ENCODE data around the gene ACOXL. TPM values are rescaled to one million over a fixed set of nuclear protein-coding genes. Genes with fewer than 3 reads are reported as not detected.

The ACOXL gene
- polyA plus RNA-seq, 4 donors, result 0.06 to 0.56 TPM; not detected in 2

- Histone ChIP-seq H3K36me3 (ENCODE audit: control insufficient read depth in 3 of 3, insufficient read depth in 2 of 3, low read depth in 1 of 3, low read length in 3 of 3) (peaks cover 3 to 13% (median 7%) of the 10 kb centered on the region in 3 donors), H3K9me3 (ENCODE audit: control insufficient read depth in 2 of 2, insufficient read depth in 1 of 2, low read depth in 1 of 2, low read length in 1 of 2) (no peaks in the 10 kb centered on the region), H3K27ac (ENCODE audit: low read depth in 1 of 3, low read length in 2 of 3) (peak overlapping the region; percentile 62 to 95 (median 93)), H3K27me3 (ENCODE audit: control insufficient read depth in 3 of 3, insufficient read depth in 3 of 3, low read length in 3 of 3) (peaks cover 0 to 33% (median 7%) of the 10 kb centered on the region in 3 donors), H3K4me1 (ENCODE audit: control insufficient read depth in 3 of 3, insufficient read depth in 2 of 3, low read depth in 1 of 3, low read length in 2 of 3) (peaks cover 0 to 49% (median 4%) of the 10 kb centered on the region in 3 donors), H3K4me3 (ENCODE audit: low read depth in 1 of 3, low read length in 3 of 3) (peak overlapping the region; percentile 81 to 97 (median 81))
- WGBS, 3 donors, result 0 to 1% (median 1%) methylated on average over 63 to 93 of the region's 93 CpGs
- FAIRE-seq (no peak), DNase-seq (peak; percentile 87 to 95)
Measured at GRCh38 chr2:111121828-111122630, 389.7 kb downstream of the ACOXL start.

GRCh38 chr2:111122631-111123421 lies 390.5 kb downstream of the ACOXL start:
- Histone ChIP-seq H3K27me3 (ENCODE audit: control insufficient read depth in 3 of 3, insufficient read depth in 3 of 3, low read length in 3 of 3) (peaks cover 0 to 25% (median 2%) of the 10 kb centered on the region in 3 donors), H3K36me3 (ENCODE audit: control insufficient read depth in 3 of 3, insufficient read depth in 2 of 3, low read depth in 1 of 3, low read length in 3 of 3) (peaks cover 3 to 17% (median 7%) of the 10 kb centered on the region in 3 donors), H3K9me3 (ENCODE audit: control insufficient read depth in 2 of 2, insufficient read depth in 1 of 2, low read depth in 1 of 2, low read length in 1 of 2) (no peaks in the 10 kb centered on the region), H3K4me3 (ENCODE audit: low read depth in 1 of 3, low read length in 3 of 3) (peak overlapping the region; percentile 73 to 81 (median 75)), H3K4me1 (ENCODE audit: control insufficient read depth in 3 of 3, insufficient read depth in 2 of 3, low read depth in 1 of 3, low read length in 2 of 3) (peaks cover 0 to 41% (median 4%) of the 10 kb centered on the region in 3 donors), H3K27ac (ENCODE audit: low read depth in 1 of 3, low read length in 2 of 3) (peak overlapping the region; percentile 65 to 85 (median 82))
- FAIRE-seq (no peak), DNase-seq (peak; percentile 78 to 88)
- WGBS, 3 donors, result 1 to 2% (median 1%) methylated on average over 67 to 92 of the region's 92 CpGs

- peaks cover 0 to 32% (median 0%) of the 10 kb centered on the region in 3 donors for H3K4me1 ChIP-seq (ENCODE audit: control insufficient read depth in 3 of 3, insufficient read depth in 2 of 3, low read depth in 1 of 3, low read length in 2 of 3)
- H3K27me3 ChIP-seq (ENCODE audit: control insufficient read depth in 3 of 3, insufficient read depth in 3 of 3, low read length in 3 of 3), result peaks cover 0 to 16% (median 2%) of the 10 kb centered on the region in 3 donors
- DNase-seq, result peak in 1 of 2 donors; percentile 8
- FAIRE-seq, result no peak
- no peaks in the 10 kb centered on the region for H3K9me3 ChIP-seq (ENCODE audit: control insufficient read depth in 2 of 2, insufficient read depth in 1 of 2, low read depth in 1 of 2, low read length in 1 of 2)
- 79 to 91% (median 88%) methylated on average over 7 of the region's 7 CpGs for WGBS, 3 donors
- peaks cover 3 to 18% (median 7%) of the 10 kb centered on the region in 3 donors for H3K36me3 ChIP-seq (ENCODE audit: control insufficient read depth in 3 of 3, insufficient read depth in 2 of 3, low read depth in 1 of 3, low read length in 3 of 3)
- peak overlapping the region in 1 of 3 donors; percentile 85 for H3K27ac ChIP-seq (ENCODE audit: low read depth in 1 of 3, low read length in 2 of 3)
- H3K4me3 ChIP-seq (ENCODE audit: low read depth in 1 of 3, low read length in 3 of 3), result peak overlapping the region in 1 of 3 donors; percentile 73
Measured at GRCh38 chr2:111123751-111124150, 391.4 kb downstream of the ACOXL start.

DNA sequence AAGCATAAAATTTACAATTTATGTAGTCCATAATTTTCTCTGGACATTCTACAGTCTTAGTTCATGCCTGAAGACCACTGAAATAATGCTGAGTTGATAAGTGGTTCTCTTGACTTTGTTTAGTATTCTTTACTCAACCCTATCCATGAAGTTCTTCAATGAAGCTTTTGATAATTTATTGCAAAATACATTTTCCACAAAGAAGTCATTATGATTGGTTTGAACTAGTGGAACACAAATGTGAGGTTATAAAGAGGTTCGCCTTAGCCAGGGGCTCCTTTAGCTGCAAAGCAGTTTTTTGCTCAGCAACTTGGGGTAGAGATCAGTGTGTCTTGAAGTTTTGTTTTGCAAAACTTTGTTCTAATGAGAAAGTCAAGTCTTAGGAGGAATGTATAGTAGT lies 394.2 kb downstream of the ACOXL start:
- peaks cover 3 to 25% (median 11%) of the 10 kb centered on the region in 3 donors for H3K36me3 ChIP-seq (ENCODE audit: control insufficient read depth in 3 of 3, insufficient read depth in 2 of 3, low read depth in 1 of 3, low read length in 3 of 3)
- H3K9me3 ChIP-seq (ENCODE audit: control insufficient read depth in 2 of 2, insufficient read depth in 1 of 2, low read depth in 1 of 2, low read length in 1 of 2), result no peaks in the 10 kb centered on the region
- FAIRE-seq, result no peak
- H3K27ac ChIP-seq (ENCODE audit: low read depth in 1 of 3, low read length in 2 of 3), result no peak overlapping the region
- H3K27me3 ChIP-seq (ENCODE audit: control insufficient read depth in 3 of 3, insufficient read depth in 3 of 3, low read length in 3 of 3), result no peaks in the 10 kb centered on the region
- no peak for DNase-seq
- no peak overlapping the region for H3K4me3 ChIP-seq (ENCODE audit: low read depth in 1 of 3, low read length in 3 of 3)
- WGBS, 3 donors, result 84 to 97% (median 90%) methylated on average over 1 of the region's 1 CpG
- peaks cover 0 to 17% (median 0%) of the 10 kb centered on the region in 3 donors for H3K4me1 ChIP-seq (ENCODE audit: control insufficient read depth in 3 of 3, insufficient read depth in 2 of 3, low read depth in 1 of 3, low read length in 2 of 3)

DNA sequence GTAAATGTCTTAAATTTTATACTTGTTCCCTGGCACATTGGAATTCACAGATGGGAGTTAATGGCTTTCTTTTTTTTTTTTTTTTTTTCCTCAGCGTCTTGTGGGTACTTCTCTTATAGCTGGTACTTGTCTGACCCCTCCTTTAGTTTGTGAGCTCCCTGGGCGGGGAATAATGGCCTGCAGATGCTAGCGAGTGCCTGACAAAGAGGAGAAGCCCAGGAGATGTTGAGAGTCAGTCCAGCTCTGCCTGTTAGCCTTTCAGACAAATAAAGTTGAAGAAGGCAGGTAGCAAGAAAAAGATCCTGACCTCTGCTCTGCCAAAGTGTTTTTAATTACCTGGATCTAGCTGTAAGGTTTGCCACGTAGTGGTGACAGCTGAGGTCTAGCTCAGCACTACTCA lies 395.0 kb downstream of the ACOXL start:
- Histone ChIP-seq H3K27ac (ENCODE audit: low read depth in 1 of 3, low read length in 2 of 3) (no peak overlapping the region), H3K9me3 (ENCODE audit: control insufficient read depth in 2 of 2, insufficient read depth in 1 of 2, low read depth in 1 of 2, low read length in 1 of 2) (no peaks in the 10 kb centered on the region), H3K4me1 (ENCODE audit: control insufficient read depth in 3 of 3, insufficient read depth in 2 of 3, low read depth in 1 of 3, low read length in 2 of 3) (peaks cover 0 to 17% (median 0%) of the 10 kb centered on the region in 3 donors), H3K27me3 (ENCODE audit: control insufficient read depth in 3 of 3, insufficient read depth in 3 of 3, low read length in 3 of 3) (no peaks in the 10 kb centered on the region), H3K4me3 (ENCODE audit: low read depth in 1 of 3, low read length in 3 of 3) (no peak overlapping the region), H3K36me3 (ENCODE audit: control insufficient read depth in 3 of 3, insufficient read depth in 2 of 3, low read depth in 1 of 3, low read length in 3 of 3) (peaks cover 3 to 25% (median 14%) of the 10 kb centered on the region in 3 donors)
- FAIRE-seq (no peak), DNase-seq (no peak)
- WGBS, 3 donors, result 66 to 81% (median 76%) methylated on average over 4 of the region's 4 CpGs

DNA sequence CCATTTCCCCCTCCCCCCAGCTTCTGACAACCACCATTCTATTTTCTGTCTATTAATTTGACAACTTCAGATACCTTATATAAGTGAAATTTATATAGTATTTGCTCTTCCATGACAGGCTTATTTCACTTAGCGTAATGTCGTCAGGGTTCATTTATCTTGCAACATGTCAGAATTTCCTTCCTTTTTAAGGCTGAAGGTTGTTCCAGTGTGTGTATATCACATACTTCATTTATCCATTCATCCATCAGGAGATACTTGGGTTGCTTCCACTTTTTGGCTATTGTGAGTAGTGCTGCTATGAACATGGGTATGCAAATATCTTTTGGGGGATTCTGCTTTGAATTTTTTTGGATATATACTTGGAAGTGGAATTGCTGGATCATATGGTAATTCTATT lies 395.7 kb downstream of the ACOXL start:
- Histone ChIP-seq H3K4me3 (ENCODE audit: low read depth in 1 of 3, low read length in 3 of 3) (no peak overlapping the region), H3K9me3 (ENCODE audit: control insufficient read depth in 2 of 2, insufficient read depth in 1 of 2, low read depth in 1 of 2, low read length in 1 of 2) (no peaks in the 10 kb centered on the region), H3K4me1 (ENCODE audit: control insufficient read depth in 3 of 3, insufficient read depth in 2 of 3, low read depth in 1 of 3, low read length in 2 of 3) (peaks cover 0 to 17% (median 0%) of the 10 kb centered on the region in 3 donors), H3K36me3 (ENCODE audit: control insufficient read depth in 3 of 3, insufficient read depth in 2 of 3, low read depth in 1 of 3, low read length in 3 of 3) (peaks cover 3 to 25% (median 14%) of the 10 kb centered on the region in 3 donors), H3K27me3 (ENCODE audit: control insufficient read depth in 3 of 3, insufficient read depth in 3 of 3, low read length in 3 of 3) (no peaks in the 10 kb centered on the region), H3K27ac (ENCODE audit: low read depth in 1 of 3, low read length in 2 of 3) (no peak overlapping the region)
- 90 to 98% (median 93%) methylated on average over 2 of the region's 2 CpGs for WGBS, 3 donors
- FAIRE-seq (no peak), DNase-seq (no peak)

DNA sequence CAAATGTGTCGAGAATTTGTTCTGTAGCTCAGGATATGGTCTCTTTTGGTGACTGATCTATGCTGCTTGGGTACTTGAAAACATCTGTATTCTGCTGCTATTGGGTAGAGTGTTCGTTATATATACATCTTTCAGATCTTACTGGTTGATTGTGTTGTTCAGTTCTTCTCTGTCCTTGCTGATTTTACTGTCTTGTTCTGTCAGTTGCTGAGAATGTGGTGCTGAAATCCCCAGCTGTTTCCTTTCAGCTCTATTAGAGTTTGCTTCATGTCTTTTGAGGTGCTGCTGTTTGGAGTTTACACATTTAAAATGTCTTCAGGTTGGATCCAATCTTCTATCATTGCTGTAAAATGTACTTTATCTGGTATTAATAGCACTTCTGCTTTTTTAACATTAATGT lies 401.2 kb downstream of the ACOXL start:
- no peak overlapping the region for H3K4me3 ChIP-seq (ENCODE audit: low read depth in 1 of 3, low read length in 3 of 3)
- H3K27me3 ChIP-seq (ENCODE audit: control insufficient read depth in 3 of 3, insufficient read depth in 3 of 3, low read length in 3 of 3), result no peaks in the 10 kb centered on the region
- no peak overlapping the region for H3K27ac ChIP-seq (ENCODE audit: low read depth in 1 of 3, low read length in 2 of 3)
- FAIRE-seq, result no peak
- H3K36me3 ChIP-seq (ENCODE audit: control insufficient read depth in 3 of 3, insufficient read depth in 2 of 3, low read depth in 1 of 3, low read length in 3 of 3), result peaks cover 0 to 30% (median 11%) of the 10 kb centered on the region in 3 donors
- WGBS, 3 donors, result 74 to 90% (median 75%) methylated on average over 2 of the region's 2 CpGs
- H3K4me1 ChIP-seq (ENCODE audit: control insufficient read depth in 3 of 3, insufficient read depth in 2 of 3, low read depth in 1 of 3, low read length in 2 of 3), result no peaks in the 10 kb centered on the region
- H3K9me3 ChIP-seq (ENCODE audit: control insufficient read depth in 2 of 2, insufficient read depth in 1 of 2, low read depth in 1 of 2, low read length in 1 of 2), result no peaks in the 10 kb centered on the region
- no peak for DNase-seq

GRCh38 chr2:111134055-111134454 lies 401.7 kb downstream of the ACOXL start:
- H3K4me1 ChIP-seq (ENCODE audit: control insufficient read depth in 3 of 3, insufficient read depth in 2 of 3, low read depth in 1 of 3, low read length in 2 of 3), result no peaks in the 10 kb centered on the region
- H3K9me3 ChIP-seq (ENCODE audit: control insufficient read depth in 2 of 2, insufficient read depth in 1 of 2, low read depth in 1 of 2, low read length in 1 of 2), result no peaks in the 10 kb centered on the region
- no peak overlapping the region for H3K4me3 ChIP-seq (ENCODE audit: low read depth in 1 of 3, low read length in 3 of 3)
- no peaks in the 10 kb centered on the region for H3K27me3 ChIP-seq (ENCODE audit: control insufficient read depth in 3 of 3, insufficient read depth in 3 of 3, low read length in 3 of 3)
- FAIRE-seq (peak; percentile 59), DNase-seq (no peak)
- peaks cover 0 to 30% (median 10%) of the 10 kb centered on the region in 3 donors for H3K36me3 ChIP-seq (ENCODE audit: control insufficient read depth in 3 of 3, insufficient read depth in 2 of 3, low read depth in 1 of 3, low read length in 3 of 3)
- H3K27ac ChIP-seq (ENCODE audit: low read depth in 1 of 3, low read length in 2 of 3), result no peak overlapping the region
- WGBS, 3 donors, result 88 to 97% (median 93%) methylated on average over 2 of the region's 2 CpGs

All from small intestine (tissue), 7 donors.